Body of pancreas (tissue), 4 donors: ENCODE results near the gene CTIF.

Experiments used
- POLR2A ChIP-seq, 3 donors: fragments of 450-650 bp; IDR thresholded peaks; one replicate each; pipeline ENCODE4 v1.6.1; 2016; ENCODE audit warnings: antibody characterized with exemption in 3 of 3, mild to moderate bottlenecking in 2 of 3
- TF ChIP-seq, protein P1 (sequence below), 7 experiments: fragments of 450-650 bp in 4 of 7; fragments of 200-600 bp in 3 of 7; sonication (generic) in 3 of 7; IDR thresholded peaks; one replicate each; pipeline ENCODE4 v1.5.1; 2016 to 2019; ENCODE audit warnings: antibody characterized with exemption in 7 of 7

DNA sequence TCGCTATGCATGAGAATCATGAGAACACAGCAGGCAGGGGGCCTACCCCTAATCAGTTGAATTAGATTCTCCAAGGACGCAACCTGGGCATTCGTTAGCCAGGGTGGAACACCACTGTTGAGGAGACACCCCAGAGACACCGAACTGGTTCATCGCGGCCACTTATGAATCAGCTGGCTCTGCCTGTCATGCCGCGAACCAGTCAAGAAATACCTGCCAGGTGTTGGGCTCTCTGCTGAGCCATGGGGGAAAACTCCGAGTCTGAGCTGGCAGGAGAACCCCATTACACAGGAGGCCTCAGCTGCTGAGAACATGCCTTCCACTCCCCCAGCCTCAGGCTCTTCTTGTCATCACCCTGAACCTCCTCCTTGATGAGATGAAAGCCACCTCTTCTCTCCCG is 227.7 kb downstream of the CTIF start:
- TF ChIP-seq, protein P1, sequence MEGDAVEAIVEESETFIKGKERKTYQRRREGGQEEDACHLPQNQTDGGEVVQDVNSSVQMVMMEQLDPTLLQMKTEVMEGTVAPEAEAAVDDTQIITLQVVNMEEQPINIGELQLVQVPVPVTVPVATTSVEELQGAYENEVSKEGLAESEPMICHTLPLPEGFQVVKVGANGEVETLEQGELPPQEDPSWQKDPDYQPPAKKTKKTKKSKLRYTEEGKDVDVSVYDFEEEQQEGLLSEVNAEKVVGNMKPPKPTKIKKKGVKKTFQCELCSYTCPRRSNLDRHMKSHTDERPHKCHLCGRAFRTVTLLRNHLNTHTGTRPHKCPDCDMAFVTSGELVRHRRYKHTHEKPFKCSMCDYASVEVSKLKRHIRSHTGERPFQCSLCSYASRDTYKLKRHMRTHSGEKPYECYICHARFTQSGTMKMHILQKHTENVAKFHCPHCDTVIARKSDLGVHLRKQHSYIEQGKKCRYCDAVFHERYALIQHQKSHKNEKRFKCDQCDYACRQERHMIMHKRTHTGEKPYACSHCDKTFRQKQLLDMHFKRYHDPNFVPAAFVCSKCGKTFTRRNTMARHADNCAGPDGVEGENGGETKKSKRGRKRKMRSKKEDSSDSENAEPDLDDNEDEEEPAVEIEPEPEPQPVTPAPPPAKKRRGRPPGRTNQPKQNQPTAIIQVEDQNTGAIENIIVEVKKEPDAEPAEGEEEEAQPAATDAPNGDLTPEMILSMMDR (IDR thresholded peaks at IDR 0.05): no peak
- no peak for TF ChIP-seq POLR2A (IDR thresholded peaks at IDR 0.05)
